ENCODE data around the gene CALML4.
A peak's percentile ranks its signal among the peaks of the same experiment; 100 is the strongest.
"Not testable (repeated sequence)": the region's sequence is repeated elsewhere in the genome, so short reads cannot be mapped to it uniquely, and the experiment has no call there.

CALML4 gene

GRCh38 chr15:68224546-68225250 is 19.6 kb upstream of the CALML4 start:
- no peak for DNase-seq (ENCODE audit: low read depth)

- DNase-seq (ENCODE audit: low read depth), result no peak
These were observed 19.0 kb upstream of the CALML4 start for GRCh38 chr15:68224108-68224507.

- no peak for DNase-seq (ENCODE audit: low read depth)
These were observed 18.0 kb upstream of the CALML4 start for GRCh38 chr15:68223171-68223570.

GRCh38 chr15:68222432-68222743 is 17.3 kb upstream of the CALML4 start:
- not testable (repeated sequence) for DNase-seq (ENCODE audit: low read depth)

GRCh38 chr15:68221530-68222431 is 16.6 kb upstream of the CALML4 start:
- not testable (repeated sequence) for DNase-seq (ENCODE audit: low read depth)

GRCh38 chr15:68220967-68221366 is 15.8 kb upstream of the CALML4 start:
- no peak for DNase-seq (ENCODE audit: low read depth)

- no peak for DNase-seq (ENCODE audit: low read depth)
These were observed 15.4 kb upstream of the CALML4 start for GRCh38 chr15:68220489-68220888.

- DNase-seq (ENCODE audit: low read depth), result no peak
These were observed 14.0 kb upstream of the CALML4 start for GRCh38 chr15:68218847-68219798.

- no peak for DNase-seq (ENCODE audit: low read depth)
These were observed 13.2 kb upstream of the CALML4 start for GRCh38 chr15:68218331-68218730.

GRCh38 chr15:68217341-68217740 is 12.2 kb upstream of the CALML4 start:
- DNase-seq (ENCODE audit: low read depth), result no peak

GRCh38 chr15:68214838-68215254 is 9.7 kb upstream of the CALML4 start:
- no peak for DNase-seq (ENCODE audit: low read depth)

GRCh38 chr15:68213991-68214837 is 9.1 kb upstream of the CALML4 start:
- no peak for DNase-seq (ENCODE audit: low read depth)

- DNase-seq (ENCODE audit: low read depth), result not testable (repeated sequence)
These were observed 8.3 kb upstream of the CALML4 start for GRCh38 chr15:68213491-68213845.

GRCh38 chr15:68211656-68212320 is 6.7 kb upstream of the CALML4 start:
- no peak for DNase-seq (ENCODE audit: low read depth)

GRCh38 chr15:68210821-68211655 is 5.9 kb upstream of the CALML4 start:
- peak; percentile 28 for DNase-seq (ENCODE audit: low read depth)

- DNase-seq (ENCODE audit: low read depth), result no peak
These were observed 5.3 kb upstream of the CALML4 start for GRCh38 chr15:68210409-68210756.

GRCh38 chr15:68209735-68210408 is 4.7 kb upstream of the CALML4 start:
- DNase-seq (ENCODE audit: low read depth), result no peak

- DNase-seq (ENCODE audit: low read depth), result no peak
These were observed 4.1 kb upstream of the CALML4 start for GRCh38 chr15:68209272-68209671.

GRCh38 chr15:68208636-68209240 is 3.6 kb upstream of the CALML4 start:
- no peak for DNase-seq (ENCODE audit: low read depth)

Data from T follicular helper cell (primary cell).